22Rv1 (cell line): Measurements from ENCODE around the gene PPIF.

ENCODE experiments used
- H3K27ac ChIP-seq: fragments of 450-650 bp; 2 replicates; pipeline ENCODE4 v1.5.1; 2017
- ZFX ChIP-seq: fragments of 450-650 bp; IDR thresholded peaks from 2 replicates; pipeline ENCODE4 v1.6.1; 2017; ENCODE audit warnings: antibody characterized with exemption, borderline replicate concordance
- TF ChIP-seq, protein P1 (sequence below): fragments of 450-650 bp; IDR thresholded peaks from 2 replicates; pipeline ENCODE4 v1.5.1; 2017; ENCODE audit warnings: mild to moderate bottlenecking

Gene PPIF

GRCh38 chr10:79387466-79387973, 40.3 kb downstream of the PPIF start:
- H3K27ac ChIP-seq: no peak overlapping the region
- TF ChIP-seq, protein P1, sequence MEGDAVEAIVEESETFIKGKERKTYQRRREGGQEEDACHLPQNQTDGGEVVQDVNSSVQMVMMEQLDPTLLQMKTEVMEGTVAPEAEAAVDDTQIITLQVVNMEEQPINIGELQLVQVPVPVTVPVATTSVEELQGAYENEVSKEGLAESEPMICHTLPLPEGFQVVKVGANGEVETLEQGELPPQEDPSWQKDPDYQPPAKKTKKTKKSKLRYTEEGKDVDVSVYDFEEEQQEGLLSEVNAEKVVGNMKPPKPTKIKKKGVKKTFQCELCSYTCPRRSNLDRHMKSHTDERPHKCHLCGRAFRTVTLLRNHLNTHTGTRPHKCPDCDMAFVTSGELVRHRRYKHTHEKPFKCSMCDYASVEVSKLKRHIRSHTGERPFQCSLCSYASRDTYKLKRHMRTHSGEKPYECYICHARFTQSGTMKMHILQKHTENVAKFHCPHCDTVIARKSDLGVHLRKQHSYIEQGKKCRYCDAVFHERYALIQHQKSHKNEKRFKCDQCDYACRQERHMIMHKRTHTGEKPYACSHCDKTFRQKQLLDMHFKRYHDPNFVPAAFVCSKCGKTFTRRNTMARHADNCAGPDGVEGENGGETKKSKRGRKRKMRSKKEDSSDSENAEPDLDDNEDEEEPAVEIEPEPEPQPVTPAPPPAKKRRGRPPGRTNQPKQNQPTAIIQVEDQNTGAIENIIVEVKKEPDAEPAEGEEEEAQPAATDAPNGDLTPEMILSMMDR: no peak
- TF ChIP-seq ZFX: no peak

DNA sequence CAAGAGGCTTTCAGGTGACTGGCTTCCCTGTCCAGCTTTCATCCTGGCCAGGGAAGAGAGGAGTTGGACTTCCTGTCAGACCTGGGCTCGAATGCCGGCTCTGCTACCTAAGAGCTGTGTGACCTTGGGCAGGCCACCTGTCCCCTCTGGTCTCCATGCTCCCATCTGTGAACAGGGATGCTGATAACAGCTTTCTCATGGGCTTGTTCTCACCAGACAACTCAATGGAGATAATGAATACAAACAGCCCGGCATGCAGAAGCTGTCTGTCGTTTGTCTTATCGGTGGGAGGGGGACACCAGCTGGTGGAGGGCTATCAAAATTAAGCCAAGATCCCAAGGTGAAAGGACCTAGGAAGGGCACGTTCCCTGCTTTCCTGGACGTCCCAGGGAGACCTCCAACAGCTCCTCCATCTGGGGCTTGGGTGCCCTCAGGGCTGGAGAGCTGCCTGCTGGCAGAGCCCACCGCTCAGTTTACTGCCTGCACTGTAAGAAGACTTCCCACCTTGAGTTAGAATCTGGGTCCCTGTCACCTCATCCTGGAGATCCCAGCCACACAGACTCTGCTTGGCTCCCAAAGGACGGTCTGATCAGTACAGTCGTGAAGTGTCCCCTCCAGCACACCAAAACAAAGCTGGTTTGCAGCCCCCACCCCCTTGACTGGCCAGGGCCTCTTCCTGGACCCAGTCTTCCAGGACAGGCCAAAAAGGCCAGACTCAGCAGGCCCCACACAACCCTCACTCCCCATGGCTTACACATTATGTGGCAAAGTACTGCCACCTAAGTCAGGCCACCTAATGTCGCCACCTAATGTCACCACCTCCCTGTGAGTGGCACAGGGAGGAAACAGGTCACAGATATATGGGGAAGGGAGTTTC, 40.9 kb downstream of the PPIF start:
- TF ChIP-seq, protein P1: no peak
- TF ChIP-seq ZFX: no peak
- no peak overlapping the region for H3K27ac ChIP-seq

- H3K27ac ChIP-seq: no peak overlapping the region
- no peak for TF ChIP-seq ZFX
- TF ChIP-seq, protein P1: no peak
Measured at GRCh38 chr10:79390057-79390456, 42.8 kb downstream of the PPIF start.

GRCh38 chr10:79390551-79391229, 43.4 kb downstream of the PPIF start:
- no peak for TF ChIP-seq ZFX
- TF ChIP-seq, protein P1: no peak
- H3K27ac ChIP-seq: no peak overlapping the region

DNA sequence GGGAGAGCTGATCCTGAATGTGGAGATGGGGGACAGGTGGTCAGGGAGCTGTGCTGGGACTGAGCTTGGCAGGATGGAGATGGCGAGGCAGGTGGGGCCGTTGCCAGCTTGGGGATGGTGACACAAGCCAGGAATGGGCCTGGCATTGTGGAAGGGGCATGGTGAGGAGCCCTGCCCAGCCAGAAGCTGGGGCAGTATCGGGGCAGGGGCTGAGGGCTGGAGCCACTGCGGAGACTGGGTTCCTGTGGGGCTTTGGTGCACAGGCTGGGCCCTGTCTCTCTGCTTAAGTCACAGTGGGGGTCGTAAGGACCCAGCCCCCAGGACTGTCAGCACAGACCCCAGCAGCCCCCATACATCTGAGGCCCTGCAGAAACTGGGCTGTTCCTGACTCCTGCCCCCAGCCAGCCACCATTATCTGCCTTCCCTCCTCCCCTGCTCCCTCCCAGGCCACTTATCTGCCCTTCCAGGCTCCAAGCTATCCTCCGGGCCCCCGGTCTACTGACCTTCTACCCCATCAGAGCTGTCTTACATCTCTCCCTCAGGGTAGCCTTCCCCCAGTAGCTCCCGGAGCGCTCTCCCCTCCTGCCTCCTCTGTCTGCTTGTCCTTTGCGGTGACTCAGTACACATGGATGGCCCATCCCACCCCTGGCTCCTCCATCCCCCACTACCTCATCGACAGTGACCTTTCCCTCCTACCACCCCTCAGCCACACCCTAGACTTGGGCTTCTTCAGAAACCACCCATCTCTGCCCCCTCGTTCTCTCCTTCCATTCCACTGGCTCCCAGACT, 44.2 kb downstream of the PPIF start:
- H3K27ac ChIP-seq: no peak overlapping the region
- no peak for TF ChIP-seq ZFX
- TF ChIP-seq, protein P1: no peak

DNA sequence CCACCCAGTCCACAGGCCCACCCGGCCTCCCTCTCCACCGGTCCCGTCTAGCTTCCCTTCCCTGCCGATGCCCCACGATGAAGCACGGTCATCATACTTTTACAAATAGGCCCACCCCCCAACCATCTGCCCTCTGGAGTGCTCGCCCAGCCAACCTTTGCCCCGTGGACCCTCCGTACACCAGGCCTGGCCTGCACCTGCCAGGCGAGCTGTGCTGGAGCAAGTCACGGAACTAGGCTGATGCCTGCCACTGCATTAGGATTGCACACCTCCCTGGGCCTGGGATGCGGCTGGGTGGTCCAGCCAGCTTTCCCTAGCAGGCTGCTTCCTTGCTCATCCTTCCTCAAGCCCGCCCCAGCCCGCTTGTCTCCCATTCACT, 44.7 kb downstream of the PPIF start:
- TF ChIP-seq, protein P1: no peak
- TF ChIP-seq ZFX: no peak
- H3K27ac ChIP-seq: no peak overlapping the region
